Measurements from ENCODE around the gene PSPH.
"Not testable (repeated sequence)": the region's sequence is repeated elsewhere in the genome, so short reads cannot be mapped to it uniquely, and the experiment has no call there.

DNA sequence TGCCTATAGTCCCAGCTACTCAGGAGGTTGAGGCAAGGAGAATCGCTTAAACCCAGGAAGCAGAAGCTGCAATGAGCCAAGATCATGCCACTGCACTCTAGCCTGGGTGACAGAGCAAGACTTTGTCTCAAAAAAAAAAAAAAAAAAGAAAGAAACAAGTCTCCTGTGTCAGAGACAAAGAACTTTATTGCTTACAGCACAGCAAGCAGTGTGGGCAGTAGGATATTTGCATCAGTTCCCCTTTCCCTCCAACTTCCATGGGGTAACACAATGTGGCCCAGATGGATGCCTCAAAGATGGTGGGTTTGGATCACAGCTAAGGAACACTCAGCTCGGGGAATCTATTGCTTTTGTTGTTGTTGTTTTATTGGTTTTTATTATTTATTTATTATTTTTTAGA is 5.5 kb downstream of the PSPH start:
- not testable (repeated sequence) for TF ChIP-seq POLR2A (IDR thresholded peaks at IDR 0.05)
- TF ChIP-seq, protein P1, sequence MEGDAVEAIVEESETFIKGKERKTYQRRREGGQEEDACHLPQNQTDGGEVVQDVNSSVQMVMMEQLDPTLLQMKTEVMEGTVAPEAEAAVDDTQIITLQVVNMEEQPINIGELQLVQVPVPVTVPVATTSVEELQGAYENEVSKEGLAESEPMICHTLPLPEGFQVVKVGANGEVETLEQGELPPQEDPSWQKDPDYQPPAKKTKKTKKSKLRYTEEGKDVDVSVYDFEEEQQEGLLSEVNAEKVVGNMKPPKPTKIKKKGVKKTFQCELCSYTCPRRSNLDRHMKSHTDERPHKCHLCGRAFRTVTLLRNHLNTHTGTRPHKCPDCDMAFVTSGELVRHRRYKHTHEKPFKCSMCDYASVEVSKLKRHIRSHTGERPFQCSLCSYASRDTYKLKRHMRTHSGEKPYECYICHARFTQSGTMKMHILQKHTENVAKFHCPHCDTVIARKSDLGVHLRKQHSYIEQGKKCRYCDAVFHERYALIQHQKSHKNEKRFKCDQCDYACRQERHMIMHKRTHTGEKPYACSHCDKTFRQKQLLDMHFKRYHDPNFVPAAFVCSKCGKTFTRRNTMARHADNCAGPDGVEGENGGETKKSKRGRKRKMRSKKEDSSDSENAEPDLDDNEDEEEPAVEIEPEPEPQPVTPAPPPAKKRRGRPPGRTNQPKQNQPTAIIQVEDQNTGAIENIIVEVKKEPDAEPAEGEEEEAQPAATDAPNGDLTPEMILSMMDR (IDR thresholded peaks at IDR 0.05): not testable (repeated sequence)

All from adrenal gland (tissue), 5 donors.